HL-60/S4 (cell line): ENCODE results near the gene ATG3.
"Not testable (repeated sequence)": the region's sequence is repeated elsewhere in the genome, so short reads cannot be mapped to it uniquely, and the experiment has no call there.

ENCODE experiments used
- in situ Hi-C: fragments of 300-500 bp; cut with MboI; formaldehyde crosslinking; loops from 2 replicates; pipeline ENCODE4 v1.14.3; 2022; ENCODE audit warnings: low sequenced_read_pairs

ATG3 gene

GRCh38 chr3:112564247-112564939, 2.6 kb upstream of the ATG3 start:
- in situ Hi-C loops, result not testable (repeated sequence)

GRCh38 chr3:112561484-112561733, 353 bp downstream of the ATG3 start:
- in situ Hi-C loops, result no loop called here

- in situ Hi-C loops, result no loop called here
Measured at GRCh38 chr3:112560721-112561483, 860 bp downstream of the ATG3 start.

- in situ Hi-C loops, result no loop called here
Measured at GRCh38 chr3:112560307-112560706, 1.5 kb downstream of the ATG3 start.

GRCh38 chr3:112557976-112558375, 3.8 kb downstream of the ATG3 start:
- in situ Hi-C loops, result no loop called here

- in situ Hi-C loops, result no loop called here
Measured at GRCh38 chr3:112555535-112556170, 6.1 kb downstream of the ATG3 start.

- in situ Hi-C loops, result no loop called here
Measured at GRCh38 chr3:112550859-112551258, 10.9 kb downstream of the ATG3 start.

- in situ Hi-C loops, result no loop called here
Measured at GRCh38 chr3:112546216-112546759, 15.5 kb downstream of the ATG3 start.

GRCh38 chr3:112539825-112540650, 21.7 kb downstream of the ATG3 start:
- in situ Hi-C loops, result no loop called here

- in situ Hi-C loops, result no loop called here
Measured at GRCh38 chr3:112531358-112531781, 30.4 kb downstream of the ATG3 start.

GRCh38 chr3:112530573-112530972, 31.2 kb downstream of the ATG3 start:
- in situ Hi-C loops, result no loop called here

- in situ Hi-C loops, result loop anchor here (5.0 to 10.0 kb wide), 2 partner anchors 202 to 399 kb away; no protein-coding TSS in a partner anchor
Measured at GRCh38 chr3:112524127-112524526, 37.6 kb downstream of the ATG3 start.

GRCh38 chr3:112519424-112520001, 42.2 kb downstream of the ATG3 start:
- in situ Hi-C loops, result loop anchor here (5.0 to 10.0 kb wide), 2 partner anchors 197 to 395 kb away; no protein-coding TSS in a partner anchor

GRCh38 chr3:112518970-112519369, 42.8 kb downstream of the ATG3 start:
- in situ Hi-C loops, result not testable (repeated sequence)

- in situ Hi-C loops, result no loop called here
Measured at GRCh38 chr3:112514527-112515128, 47.1 kb downstream of the ATG3 start.

- in situ Hi-C loops, result no loop called here
Measured at GRCh38 chr3:112512320-112512719, 49.4 kb downstream of the ATG3 start.

- in situ Hi-C loops, result no loop called here
Measured at GRCh38 chr3:112508860-112509259, 52.9 kb downstream of the ATG3 start.

GRCh38 chr3:112508261-112508660, 53.5 kb downstream of the ATG3 start:
- in situ Hi-C loops, result no loop called here

- in situ Hi-C loops, result no loop called here
Measured at GRCh38 chr3:112505907-112506306, 55.9 kb downstream of the ATG3 start.

- in situ Hi-C loops, result no loop called here
Measured at GRCh38 chr3:112504123-112504522, 57.6 kb downstream of the ATG3 start.
